Measurements from ENCODE around the gene ZSWIM6.

Gene ZSWIM6

DNA sequence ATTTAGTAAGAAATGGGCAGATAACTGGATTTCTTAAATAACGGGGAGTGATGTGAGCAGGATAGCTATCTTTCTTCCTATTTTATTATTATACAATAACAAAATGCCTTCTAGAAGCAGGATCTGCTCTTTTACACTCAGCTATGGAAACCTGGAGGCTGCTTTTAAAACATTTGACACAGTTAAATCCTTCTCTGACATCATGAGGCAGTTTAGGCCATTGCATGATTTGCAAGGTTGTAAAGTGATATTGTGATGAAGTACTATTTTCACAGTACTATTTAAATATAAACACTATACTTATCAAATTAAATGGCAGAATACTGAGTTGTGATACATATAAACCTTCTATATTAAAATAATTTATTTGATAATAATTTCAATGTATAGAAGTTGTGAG, 93.9 kb downstream of the ZSWIM6 start:
- no peak for DNase-seq (ENCODE audit: low read depth, low spot score)
- in situ Hi-C loops (cut with HindIII; ENCODE audit: low sequenced_read_pairs) = no loop called here
- TF ChIP-seq CTCF (IDR thresholded peaks at IDR 0.05; ENCODE audit: low read depth, low read length) = no peak
- H3K4me3 ChIP-seq (ENCODE audit: low read depth, low read length) = no peak overlapping the region

- DNase-seq (ENCODE audit: low read depth, low spot score) = no peak
- in situ Hi-C loops (cut with HindIII; ENCODE audit: low sequenced_read_pairs) = no loop called here
Measured at GRCh38 chr5:61429906-61430305, 97.8 kb downstream of the ZSWIM6 start.

GRCh38 chr5:61431923-61432620, 100.0 kb downstream of the ZSWIM6 start:
- no peak for DNase-seq (ENCODE audit: low read depth, low spot score)
- H3K4me3 ChIP-seq (ENCODE audit: low read depth, low read length) = no peak overlapping the region
- no peak for TF ChIP-seq CTCF (IDR thresholded peaks at IDR 0.05; ENCODE audit: low read depth, low read length)
- in situ Hi-C loops (cut with HindIII; ENCODE audit: low sequenced_read_pairs) = no loop called here

More at GRCh38 chr5:61429906-61430305, 97.8 kb downstream of the ZSWIM6 start:
- no peak for TF ChIP-seq CTCF (IDR thresholded peaks at IDR 0.05; ENCODE audit: low read depth, low read length)
- no peak overlapping the region for H3K4me3 ChIP-seq (ENCODE audit: low read depth, low read length)

- no peak overlapping the region for H3K4me3 ChIP-seq (ENCODE audit: low read depth, low read length)
- no peak for TF ChIP-seq CTCF (IDR thresholded peaks at IDR 0.05; ENCODE audit: low read depth, low read length)
- in situ Hi-C loops (cut with HindIII; ENCODE audit: low sequenced_read_pairs) = no loop called here
- DNase-seq (ENCODE audit: low read depth, low spot score) = no peak
Measured at GRCh38 chr5:61435368-61435767, 103.3 kb downstream of the ZSWIM6 start.

DNA sequence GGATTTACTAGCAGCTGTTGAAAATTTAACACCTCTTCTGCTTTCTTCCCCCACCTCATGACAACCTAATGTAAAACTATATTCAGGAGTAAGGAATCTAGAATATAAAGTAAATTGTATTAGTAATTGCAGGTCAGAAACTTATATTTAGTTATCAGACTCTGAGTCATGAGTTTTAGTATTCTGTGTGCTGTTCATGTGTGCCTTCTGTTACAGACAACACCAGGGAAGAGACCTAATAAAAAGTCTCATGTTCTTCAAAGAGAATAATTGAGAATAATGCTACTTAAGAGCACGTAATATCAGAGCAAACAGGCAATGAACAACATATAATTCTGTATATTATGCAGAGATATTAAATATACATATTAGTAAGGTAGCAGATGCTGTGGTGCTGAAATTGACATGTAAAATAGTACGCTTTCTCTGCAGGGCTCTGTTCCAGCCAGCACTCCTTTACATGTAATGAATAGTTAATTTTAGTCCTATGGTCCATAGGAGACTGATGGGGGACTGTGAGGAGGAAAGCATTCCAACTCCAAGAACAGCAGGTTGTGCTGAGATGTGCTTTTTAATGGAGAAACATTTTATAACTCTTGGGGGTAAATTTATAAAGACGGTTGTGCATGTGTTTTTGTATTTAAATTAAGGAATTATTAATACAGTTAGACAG, 106.4 kb downstream of the ZSWIM6 start:
- DNase-seq (ENCODE audit: low read depth, low spot score) = no peak
- TF ChIP-seq CTCF (IDR thresholded peaks at IDR 0.05; ENCODE audit: low read depth, low read length) = no peak
- in situ Hi-C loops (cut with HindIII; ENCODE audit: low sequenced_read_pairs) = no loop called here
- no peak overlapping the region for H3K4me3 ChIP-seq (ENCODE audit: low read depth, low read length)

- TF ChIP-seq CTCF (IDR thresholded peaks at IDR 0.05; ENCODE audit: low read depth, low read length) = no peak
- in situ Hi-C loops (cut with HindIII; ENCODE audit: low sequenced_read_pairs) = no loop called here
Measured at GRCh38 chr5:61440086-61440485, 108.0 kb downstream of the ZSWIM6 start.

More at GRCh38 chr5:61440086-61440485, 108.0 kb downstream of the ZSWIM6 start:
- H3K4me3 ChIP-seq (ENCODE audit: low read depth, low read length) = no peak overlapping the region
- DNase-seq (ENCODE audit: low read depth, low spot score) = no peak
